ENCODE data around the gene TMEM120A.

Gene TMEM120A

DNA sequence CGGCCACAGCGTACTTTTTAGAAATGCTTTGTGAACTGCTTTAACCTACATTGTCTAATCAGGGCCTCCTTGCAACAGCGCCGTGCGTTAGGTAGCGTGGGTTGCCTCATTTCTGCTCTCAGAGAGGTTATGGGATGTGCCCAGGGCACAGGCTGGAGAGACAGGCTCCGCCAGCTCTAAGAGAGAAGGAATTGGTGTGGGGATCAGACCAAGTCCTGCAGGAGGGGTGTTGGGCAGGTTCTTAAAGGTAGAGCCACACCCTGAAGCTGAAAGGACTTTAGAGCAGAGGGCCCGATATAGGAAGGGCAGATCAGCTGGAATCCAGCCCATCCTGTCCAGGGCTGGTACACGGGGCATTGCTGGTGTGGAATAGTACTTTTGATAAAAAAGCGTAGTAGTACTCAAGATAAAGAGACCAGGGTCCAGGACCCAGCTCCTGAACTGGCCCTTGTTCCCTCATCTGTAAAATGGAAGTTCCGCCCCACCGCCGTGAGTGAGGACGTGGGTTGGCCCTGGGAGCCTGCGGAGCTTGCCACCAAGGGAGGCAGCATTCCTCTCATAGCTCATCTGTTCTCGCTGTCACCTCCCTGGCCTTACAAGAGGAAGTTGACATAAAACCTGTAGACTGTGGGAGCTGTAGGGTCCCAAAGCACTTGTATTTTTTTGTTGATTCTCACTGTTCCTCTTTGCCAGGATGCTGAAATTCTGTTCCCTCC lies 37.2 kb downstream of the TMEM120A start:
- DNase-seq (ENCODE audit: low spot score) = no peak

DNA sequence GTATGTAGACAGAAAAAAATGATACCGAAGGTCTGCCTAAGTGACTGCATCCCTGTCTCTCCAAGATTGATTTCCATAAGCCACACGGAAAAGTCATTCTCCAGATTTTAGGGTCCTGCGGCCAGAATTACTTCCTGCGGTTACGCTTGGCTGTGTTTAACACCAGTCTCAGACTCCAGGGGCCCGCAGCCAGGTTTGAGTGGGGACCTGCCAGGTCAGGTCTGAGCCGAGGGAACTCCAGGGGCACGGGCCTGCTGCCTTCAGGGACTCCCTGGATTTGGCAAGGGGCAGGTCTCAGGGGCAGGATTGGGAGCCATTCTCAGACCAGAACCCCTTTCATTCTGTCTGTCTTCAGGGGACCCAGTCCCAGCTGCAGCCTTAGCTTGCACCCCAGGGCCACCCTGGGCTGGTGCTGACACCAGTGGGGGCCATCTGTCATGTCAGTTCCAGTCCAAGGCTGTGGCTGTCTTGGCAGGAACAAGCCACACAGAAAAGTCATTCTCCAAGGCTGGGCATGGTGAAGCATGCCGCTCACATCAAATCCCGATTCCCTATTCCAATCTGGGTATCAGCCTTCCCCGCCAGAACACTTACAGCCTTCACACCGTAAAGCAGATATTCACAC lies 39.0 kb downstream of the TMEM120A start:
- DNase-seq (ENCODE audit: low spot score) = no peak

DNA sequence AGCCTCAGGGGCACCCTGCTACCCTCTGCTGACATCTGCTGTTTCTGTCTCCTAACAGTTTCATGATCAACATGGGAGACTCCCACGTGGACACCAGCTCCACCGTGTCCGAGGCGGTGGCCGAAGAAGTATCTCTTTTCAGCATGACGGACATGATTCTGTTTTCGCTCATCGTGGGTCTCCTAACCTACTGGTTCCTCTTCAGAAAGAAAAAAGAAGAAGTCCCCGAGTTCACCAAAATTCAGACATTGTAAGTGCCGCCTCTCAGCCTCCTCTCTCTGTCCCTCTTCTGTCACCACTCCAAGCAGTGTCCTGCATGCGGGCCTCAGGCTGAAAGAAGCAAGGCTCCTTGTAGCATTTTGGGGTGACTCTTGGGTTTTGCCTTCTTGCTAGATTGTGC lies 40.5 kb downstream of the TMEM120A start:
- no peak for DNase-seq (ENCODE audit: low spot score)

DNA sequence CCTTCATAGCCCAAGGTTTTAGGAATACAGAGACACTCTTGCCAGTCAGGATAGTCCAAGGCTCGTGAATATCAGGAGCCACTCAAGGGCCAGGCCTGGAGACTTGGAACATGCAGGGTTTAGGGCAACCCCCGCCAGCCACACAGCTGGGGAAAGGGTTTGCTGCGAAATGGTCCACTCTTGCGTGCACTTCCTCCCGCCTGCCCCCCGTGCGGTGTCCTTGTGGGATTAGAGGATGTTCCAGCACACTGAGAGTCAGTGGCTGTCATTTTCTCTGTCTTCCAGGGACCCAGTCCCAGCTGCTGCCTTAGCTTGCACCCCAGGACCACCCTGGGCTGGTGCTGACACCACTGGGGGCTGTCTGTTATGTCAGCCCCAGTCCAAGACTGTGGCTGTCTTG lies 41.0 kb downstream of the TMEM120A start:
- no peak for DNase-seq (ENCODE audit: low spot score)

DNA sequence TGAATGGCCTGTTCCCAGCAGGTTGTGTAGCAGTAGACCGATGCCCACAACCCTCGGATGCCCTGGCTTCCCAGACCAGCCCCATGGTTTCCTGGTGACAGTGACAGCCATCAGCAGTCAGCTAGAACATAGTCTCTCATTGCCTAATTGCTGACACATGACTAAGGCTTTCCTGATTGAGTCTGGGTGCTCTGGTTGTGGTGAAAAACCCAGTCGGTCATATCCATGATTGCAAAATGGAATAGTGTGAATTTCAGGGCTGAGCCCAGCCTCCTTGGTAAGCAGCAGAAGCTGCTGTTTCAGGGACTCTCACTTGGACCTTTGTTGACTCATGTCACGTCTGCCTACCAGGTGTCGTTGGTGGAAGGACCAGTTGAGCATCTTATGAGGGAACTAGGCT lies 42.9 kb downstream of the TMEM120A start:
- no peak for DNase-seq (ENCODE audit: low spot score)

DNA sequence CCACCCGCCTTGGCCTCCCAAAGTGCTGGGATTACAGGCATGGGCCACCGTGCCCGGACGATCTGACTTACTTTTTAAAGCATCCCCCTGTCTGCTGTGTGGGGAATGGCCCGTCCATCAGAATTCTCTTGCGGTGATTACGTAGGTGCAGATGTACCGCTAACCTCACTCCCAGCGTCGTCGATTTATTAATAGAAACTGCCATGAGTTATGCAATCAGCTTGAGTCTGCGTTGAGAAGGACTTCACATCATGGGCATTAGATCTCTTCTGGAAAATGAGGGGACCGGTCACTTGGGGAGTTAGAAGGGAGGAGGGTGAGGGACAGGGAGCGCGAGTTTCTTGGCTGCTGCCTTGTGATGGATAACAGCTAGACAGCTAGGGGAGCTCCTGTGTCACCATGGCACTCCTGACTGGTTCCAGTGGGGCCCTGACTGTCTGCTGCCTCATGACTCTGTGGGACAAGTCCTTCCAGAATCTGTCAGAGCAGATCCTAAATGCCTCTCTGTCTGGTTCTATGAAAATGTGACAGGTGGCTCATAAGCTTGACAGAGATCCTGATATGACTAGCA lies 44.2 kb downstream of the TMEM120A start:
- DNase-seq (ENCODE audit: low spot score) = no peak

DNA sequence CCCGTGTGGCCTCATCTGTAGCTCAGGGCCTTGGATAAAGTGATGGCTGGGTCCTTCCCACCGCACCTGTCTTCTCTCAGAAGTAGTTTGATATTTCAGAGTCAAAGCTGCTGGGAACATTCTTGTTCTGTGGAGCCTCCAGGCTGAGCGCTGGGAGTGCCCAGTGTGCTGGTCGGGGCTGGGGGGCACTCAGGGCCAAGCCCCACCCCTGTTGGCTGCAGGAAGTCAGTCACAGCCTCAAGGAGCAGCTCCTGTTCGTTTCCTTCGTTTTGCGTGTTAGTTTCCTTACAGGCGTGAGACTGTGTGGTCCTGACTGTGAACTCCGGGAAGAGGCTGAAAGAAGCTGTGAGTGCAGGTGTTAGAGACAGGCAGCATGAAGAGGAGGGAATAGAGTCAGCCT lies 46.2 kb downstream of the TMEM120A start:
- DNase-seq (ENCODE audit: low spot score) = no peak

DNA sequence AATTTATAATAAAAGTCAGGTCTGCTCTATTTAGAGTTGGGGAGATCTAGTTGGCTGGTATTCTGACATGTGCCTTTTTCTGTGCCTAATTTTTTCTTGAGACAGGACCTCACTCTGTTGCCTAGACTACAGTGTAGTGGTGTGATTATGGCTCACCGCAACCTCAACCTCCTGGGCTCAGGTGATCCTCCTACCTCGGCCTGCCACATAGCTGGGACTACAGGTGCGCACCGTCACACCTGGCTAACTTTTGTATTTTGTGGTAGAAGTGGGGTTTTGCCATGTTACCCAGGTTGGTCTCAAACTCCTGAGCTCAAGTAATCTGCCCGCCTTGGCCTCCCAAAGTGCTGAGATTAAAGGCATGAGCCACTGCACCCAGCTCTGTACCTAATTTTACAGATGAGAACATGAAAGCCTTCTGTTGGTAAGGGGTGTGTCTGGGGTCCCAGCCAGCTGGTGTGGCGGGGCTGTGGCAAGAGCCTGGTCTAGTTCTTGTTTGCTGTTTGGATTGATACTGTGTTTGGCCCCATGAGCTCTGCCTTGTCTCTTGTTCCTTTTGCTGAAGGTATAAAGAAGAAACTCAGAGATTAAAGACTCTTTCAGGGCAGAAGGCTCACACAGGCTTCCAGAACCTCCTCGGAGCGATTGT lies 48.1 kb downstream of the TMEM120A start:
- no peak for DNase-seq (ENCODE audit: low spot score)

DNA sequence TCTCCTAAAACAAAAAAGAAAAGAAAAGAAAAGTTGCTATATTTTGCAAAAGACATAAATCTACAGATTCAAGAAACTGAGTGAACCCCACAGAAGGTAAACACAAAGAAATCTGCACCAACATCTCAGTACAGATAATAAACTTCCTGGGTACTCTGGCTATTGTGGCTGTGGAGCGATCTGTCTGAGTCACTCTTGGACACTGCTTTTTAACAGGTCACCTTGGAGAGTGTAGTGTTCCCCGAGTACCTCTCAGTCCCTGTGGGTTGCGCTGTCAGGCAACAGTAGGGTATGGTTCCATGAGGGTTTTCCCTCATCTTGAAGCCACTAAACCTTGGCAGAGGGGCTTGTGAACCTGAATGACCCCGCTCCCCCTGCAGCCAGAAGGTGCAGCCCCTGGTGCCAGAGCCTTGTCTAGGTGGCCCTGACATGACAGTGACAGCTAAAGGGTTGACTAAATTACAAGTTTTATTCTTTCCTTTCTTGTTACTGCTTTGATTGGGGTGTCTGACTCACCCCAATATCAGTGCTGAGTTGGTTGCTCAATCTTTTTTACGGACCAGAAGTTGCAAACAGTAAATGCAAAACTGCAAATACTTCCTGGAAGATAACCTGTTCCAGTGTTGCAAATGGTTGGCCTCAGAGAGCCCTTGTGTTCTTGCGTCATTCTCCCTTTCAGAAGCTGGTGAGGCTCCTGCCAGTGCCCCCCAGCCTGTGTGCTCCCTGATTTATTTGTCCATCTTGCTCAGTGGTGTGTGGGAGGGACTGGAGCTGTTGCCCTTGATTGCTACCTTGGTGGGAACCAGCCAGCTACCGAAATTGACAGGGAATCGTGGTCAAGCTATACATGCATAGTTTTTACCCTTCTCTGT lies 48.9 kb downstream of the TMEM120A start:
- DNase-seq (ENCODE audit: low spot score) = no peak

DNA sequence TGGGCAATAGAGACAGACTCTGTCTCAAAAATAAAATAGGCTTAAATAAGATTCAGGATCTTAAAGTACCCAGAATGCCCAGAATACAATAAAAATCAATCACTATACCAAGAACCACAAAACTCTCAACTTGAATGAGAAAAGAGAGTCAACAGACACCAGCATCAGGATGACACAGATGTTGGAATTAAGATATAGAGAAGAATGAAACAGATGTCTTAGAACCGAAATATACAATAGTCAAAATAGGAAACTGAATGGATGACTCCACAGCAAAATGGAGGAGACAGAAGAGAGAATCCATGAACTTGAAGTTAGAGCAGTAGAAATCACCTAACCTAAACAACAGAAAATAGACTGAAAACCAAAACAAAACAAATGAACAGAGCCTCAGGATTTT lies 49.9 kb downstream of the TMEM120A start:
- DNase-seq (ENCODE audit: low spot score) = no peak

DNA sequence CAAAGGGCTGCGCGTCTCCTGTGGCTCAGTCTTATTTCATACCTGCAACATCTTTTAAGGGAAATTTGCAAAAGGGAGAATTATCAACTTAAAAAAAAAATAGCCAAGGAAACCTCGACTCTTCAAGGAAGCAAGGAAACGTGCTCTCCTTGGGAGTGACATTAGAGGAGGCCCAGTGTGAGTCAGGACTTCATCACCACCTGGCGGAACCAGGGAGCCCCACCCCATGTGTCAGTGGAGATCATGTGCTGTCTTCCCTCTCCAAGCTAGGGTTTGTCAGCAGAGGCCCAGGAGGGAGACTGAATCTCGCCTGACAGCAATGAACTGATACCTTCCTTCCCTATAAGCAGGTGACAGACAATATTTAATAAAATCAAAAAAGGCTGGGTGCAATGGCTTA lies 50.5 kb downstream of the TMEM120A start:
- no peak for DNase-seq (ENCODE audit: low spot score)

DNA sequence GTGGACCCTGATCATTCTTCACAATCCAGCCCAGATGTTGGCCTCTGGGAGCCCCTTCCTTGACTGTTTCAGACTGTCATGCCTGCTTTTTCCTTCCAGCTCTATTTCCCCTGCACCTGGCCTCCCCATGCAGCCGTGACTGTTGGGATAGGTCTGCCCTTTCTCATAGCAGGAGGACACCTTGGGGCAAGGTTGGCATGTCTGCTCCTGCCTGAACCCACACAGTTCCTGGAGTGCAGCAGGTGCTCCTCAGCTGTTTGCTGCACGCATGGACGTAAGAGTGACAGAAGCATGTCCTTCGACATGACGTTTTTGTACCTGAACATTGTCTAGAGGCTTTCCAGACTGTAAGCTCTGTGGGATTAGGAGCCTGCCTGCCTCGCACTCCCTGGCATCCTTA lies 55.5 kb downstream of the TMEM120A start:
- DNase-seq (ENCODE audit: low spot score) = no peak

DNA sequence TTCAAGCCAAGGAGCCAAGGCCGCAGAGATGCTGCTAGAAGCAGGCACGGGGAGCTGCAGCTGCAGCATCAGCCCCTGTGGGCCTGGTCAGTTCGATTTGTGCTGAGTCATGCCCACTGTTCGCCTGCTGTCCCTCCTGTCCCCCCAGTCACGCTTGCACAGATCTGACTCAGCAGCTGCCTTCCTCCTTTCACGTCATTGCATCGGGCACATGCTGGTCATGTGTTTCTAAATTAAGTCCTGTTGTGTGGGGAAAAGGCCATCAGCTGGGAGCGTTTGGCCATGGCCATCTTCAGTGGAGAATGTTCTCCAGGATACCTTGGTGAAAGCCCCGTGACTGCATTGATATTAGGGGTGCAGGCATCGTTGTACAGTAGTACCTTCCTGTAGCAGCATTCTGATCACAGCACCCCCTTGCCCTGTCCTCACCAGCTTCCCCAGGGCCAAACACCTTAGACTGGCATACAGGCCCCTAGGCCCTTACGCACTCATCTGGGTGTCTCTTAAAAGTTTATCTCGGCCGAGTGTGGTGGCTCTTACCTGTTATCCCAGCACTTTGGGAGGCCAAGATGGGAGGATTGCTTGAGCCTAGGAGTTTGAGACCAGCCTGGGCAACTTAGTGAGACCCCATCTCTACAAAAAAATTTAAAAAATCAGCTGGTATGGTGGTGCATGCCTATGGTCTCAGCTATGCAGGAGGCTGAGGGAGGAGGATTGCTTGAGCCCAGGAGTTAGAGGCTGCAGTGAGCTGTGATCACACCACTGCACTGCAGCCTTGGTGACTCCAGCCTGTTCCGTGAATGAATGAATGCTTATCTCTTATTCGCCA lies 56.2 kb downstream of the TMEM120A start:
- peak; percentile 79 for DNase-seq (ENCODE audit: low spot score)
